GM12878 (cell line): ENCODE measurements around the gene NRAS. TPM values are rescaled to one million over a fixed set of nuclear protein-coding genes. Genes with fewer than 3 reads are reported as not detected.

Experiments
- polyA plus RNA-seq, 11 experiments: library from polyadenylated mRNA; depleted of rRNA in 4 of 11; unstranded in 6 of 11; stranded (reverse) in 5 of 11; fragments of >200 nt; fragmentation: Nextera tagmentation in 4 of 11; fragmentation: Illumina TruSeq in 1 of 11; extraction: Ambion mirVana in 4 of 11; extraction: Trizol in 1 of 11; gene quantifications; 1 replicate in 1 of 11; 2 replicates in 10 of 11; pipeline versions ENCODE4 v1.2.1 to v1.2.3, GENCODE V29; 2011 to 2016; ENCODE audit warnings: inconsistent platforms in 2 of 11, missing spikeins in 2 of 11, low read depth in 1 of 11
- small RNA-seq: library from RNA; depleted of rRNA; stranded (forward); fragments of <200 nt; gene quantifications from one replicate; pipeline ENCODE3, GENCODE V24; 2014
- total RNA-seq, 4 experiments: library from RNA; depleted of rRNA in 3 of 4; stranded (reverse); fragments of >200 nt in 3 of 4; fragmentation: Illumina TruSeq in 1 of 4; extraction: Trizol in 1 of 4; gene quantifications; 2 replicates each; pipeline versions ENCODE4 v1.2.1 to v1.2.3, GENCODE V29; 2013 to 2021

Gene NRAS
- total and polyA plus RNA-seq, 10 of the 15 experiments (the other 5 are each of a cell fraction or from before 2014, with no cell fraction given) = 31.7 to 73.2 (median 66.2) TPM

Small RNA genes lying within 50 kb of the gene (small RNA-seq; reads per million reads assigned to genes)
- not detected for gene RN7SL432P
- gene RNY1P13 = not detected

Other genes with a start within 250 kb of the NRAS start
- gene TRIM33, start 205.6 kb downstream of the NRAS start, total RNA-seq (2014; rRNA removed) = 27.7 and 40.3 TPM in 2 replicates
- 28.2 and 36.1 TPM in 2 replicates for gene TRIM33, start 205.6 kb downstream of the NRAS start, total RNA-seq (2014; rRNA removed; fragmentation: Illumina TruSeq; extraction: Trizol)
- gene TRIM33, start 205.6 kb downstream of the NRAS start, total RNA-seq (2021) = 24.9 and 28.7 TPM in 2 replicates
- 32.7 and 35.6 TPM in 2 replicates for gene TRIM33, start 205.6 kb downstream of the NRAS start, polyA plus RNA-seq (2011; rRNA removed)
- gene TRIM33, start 205.6 kb downstream of the NRAS start, polyA plus RNA-seq (2014; fragmentation: Illumina TruSeq; extraction: Trizol) = 27.3 and 36.5 TPM in 2 replicates
- 10 to 100 TPM in 1 of 2 experiments, 1 to 10 TPM in 1; 9.0 to 10.6 TPM for gene TRIM33, start 205.6 kb downstream of the NRAS start, polyA plus RNA-seq (2014; fragmentation: Nextera tagmentation; extraction: Ambion mirVana)
- 16.8 and 23.4 TPM in 2 replicates for gene TRIM33, start 205.6 kb downstream of the NRAS start, polyA plus RNA-seq (2014; rRNA removed)
- gene TRIM33, start 205.6 kb downstream of the NRAS start, polyA plus RNA-seq (2016; fragmentation: Nextera tagmentation; extraction: Ambion mirVana) = 10 to 100 TPM; 12.8 to 16.6 TPM
- gene BCAS2, start 135.2 kb downstream of the NRAS start, total RNA-seq (2014; rRNA removed) = 37.3 and 41.8 TPM in 2 replicates
- 58.3 and 60.2 TPM in 2 replicates for gene BCAS2, start 135.2 kb downstream of the NRAS start, total RNA-seq (2014; rRNA removed; fragmentation: Illumina TruSeq; extraction: Trizol)
- 35.5 and 38.7 TPM in 2 replicates for gene BCAS2, start 135.2 kb downstream of the NRAS start, total RNA-seq (2021)
- 49.1 and 88.5 TPM in 2 replicates for gene BCAS2, start 135.2 kb downstream of the NRAS start, polyA plus RNA-seq (2011; rRNA removed)
- 61.2 and 77.9 TPM in 2 replicates for gene BCAS2, start 135.2 kb downstream of the NRAS start, polyA plus RNA-seq (2014; fragmentation: Illumina TruSeq; extraction: Trizol)
- 100 to 1,000 TPM; 121 to 129 TPM for gene BCAS2, start 135.2 kb downstream of the NRAS start, polyA plus RNA-seq (2014; fragmentation: Nextera tagmentation; extraction: Ambion mirVana)
- 39.6 and 45.1 TPM in 2 replicates for gene BCAS2, start 135.2 kb downstream of the NRAS start, polyA plus RNA-seq (2014; rRNA removed)
- 100 to 1,000 TPM in 1 of 2 experiments, 10 to 100 TPM in 1; 99.6 to 105 TPM for gene BCAS2, start 135.2 kb downstream of the NRAS start, polyA plus RNA-seq (2016; fragmentation: Nextera tagmentation; extraction: Ambion mirVana)
- gene DENND2C, start 46.7 kb downstream of the NRAS start, total RNA-seq (2014; rRNA removed) = 0.06 TPM in 1 of 2 replicates, not detected in the other
- 0.04 and 0.09 TPM in 2 replicates for gene DENND2C, start 46.7 kb downstream of the NRAS start, total RNA-seq (2014; rRNA removed; fragmentation: Illumina TruSeq; extraction: Trizol)
- 0.08 TPM in 1 of 2 replicates, not detected in the other for gene DENND2C, start 46.7 kb downstream of the NRAS start, total RNA-seq (2021)
- 0.01 and 0.09 TPM in 2 replicates for gene DENND2C, start 46.7 kb downstream of the NRAS start, polyA plus RNA-seq (2011; rRNA removed)
- 0.08 and 0.10 TPM in 2 replicates for gene DENND2C, start 46.7 kb downstream of the NRAS start, polyA plus RNA-seq (2014; fragmentation: Illumina TruSeq; extraction: Trizol)
- gene DENND2C, start 46.7 kb downstream of the NRAS start, polyA plus RNA-seq (2014; fragmentation: Nextera tagmentation; extraction: Ambion mirVana) = not detected
- 0.03 and 0.06 TPM in 2 replicates for gene DENND2C, start 46.7 kb downstream of the NRAS start, polyA plus RNA-seq (2014; rRNA removed)
- gene DENND2C, start 46.7 kb downstream of the NRAS start, polyA plus RNA-seq (2016; fragmentation: Nextera tagmentation; extraction: Ambion mirVana) = under 1 TPM in 1 of 2 experiments, not detected in 1; 0.07 TPM
- not detected in 2 replicates for gene AMPD1, start 21.2 kb downstream of the NRAS start, total RNA-seq (2014; rRNA removed)
- not detected in 2 replicates for gene AMPD1, start 21.2 kb downstream of the NRAS start, total RNA-seq (2014; rRNA removed; fragmentation: Illumina TruSeq; extraction: Trizol)
- gene AMPD1, start 21.2 kb downstream of the NRAS start, total RNA-seq (2021) = not detected in 2 replicates
- not detected in 2 replicates for gene AMPD1, start 21.2 kb downstream of the NRAS start, polyA plus RNA-seq (2011; rRNA removed)
- gene AMPD1, start 21.2 kb downstream of the NRAS start, polyA plus RNA-seq (2014; fragmentation: Illumina TruSeq; extraction: Trizol) = 0.12 TPM in 1 of 2 replicates, not detected in the other
- not detected for gene AMPD1, start 21.2 kb downstream of the NRAS start, polyA plus RNA-seq (2014; fragmentation: Nextera tagmentation; extraction: Ambion mirVana)
- gene AMPD1, start 21.2 kb downstream of the NRAS start, polyA plus RNA-seq (2014; rRNA removed) = 0.14 TPM in 1 of 2 replicates, not detected in the other
- under 1 TPM in 1 of 2 experiments, not detected in 1; 0.30 TPM for gene AMPD1, start 21.2 kb downstream of the NRAS start, polyA plus RNA-seq (2016; fragmentation: Nextera tagmentation; extraction: Ambion mirVana)
- 263 and 310 TPM in 2 replicates for gene CSDE1, start 41.2 kb upstream of the NRAS start, total RNA-seq (2014; rRNA removed)
- gene CSDE1, start 41.2 kb upstream of the NRAS start, total RNA-seq (2014; rRNA removed; fragmentation: Illumina TruSeq; extraction: Trizol) = 390 and 393 TPM in 2 replicates
- 389 and 404 TPM in 2 replicates for gene CSDE1, start 41.2 kb upstream of the NRAS start, total RNA-seq (2021)
- 294 and 451 TPM in 2 replicates for gene CSDE1, start 41.2 kb upstream of the NRAS start, polyA plus RNA-seq (2011; rRNA removed)
- 321 and 392 TPM in 2 replicates for gene CSDE1, start 41.2 kb upstream of the NRAS start, polyA plus RNA-seq (2014; fragmentation: Illumina TruSeq; extraction: Trizol)
- 100 to 1,000 TPM; 130 to 143 TPM for gene CSDE1, start 41.2 kb upstream of the NRAS start, polyA plus RNA-seq (2014; fragmentation: Nextera tagmentation; extraction: Ambion mirVana)
- 160 and 185 TPM in 2 replicates for gene CSDE1, start 41.2 kb upstream of the NRAS start, polyA plus RNA-seq (2014; rRNA removed)
- 100 to 1,000 TPM; 226 to 229 TPM for gene CSDE1, start 41.2 kb upstream of the NRAS start, polyA plus RNA-seq (2016; fragmentation: Nextera tagmentation; extraction: Ambion mirVana)
- 67.0 and 71.3 TPM in 2 replicates for gene SIKE1, start 63.9 kb upstream of the NRAS start, total RNA-seq (2014; rRNA removed)
- gene SIKE1, start 63.9 kb upstream of the NRAS start, total RNA-seq (2014; rRNA removed; fragmentation: Illumina TruSeq; extraction: Trizol) = 34.3 and 35.6 TPM in 2 replicates
- gene SIKE1, start 63.9 kb upstream of the NRAS start, total RNA-seq (2021) = 43.3 and 45.1 TPM in 2 replicates
- gene SIKE1, start 63.9 kb upstream of the NRAS start, polyA plus RNA-seq (2011; rRNA removed) = 47.7 and 78.7 TPM in 2 replicates
- gene SIKE1, start 63.9 kb upstream of the NRAS start, polyA plus RNA-seq (2014; fragmentation: Illumina TruSeq; extraction: Trizol) = 23.3 and 27.7 TPM in 2 replicates
- gene SIKE1, start 63.9 kb upstream of the NRAS start, polyA plus RNA-seq (2014; fragmentation: Nextera tagmentation; extraction: Ambion mirVana) = 10 to 100 TPM; 10.4 to 12.8 TPM
- 51.6 and 55.3 TPM in 2 replicates for gene SIKE1, start 63.9 kb upstream of the NRAS start, polyA plus RNA-seq (2014; rRNA removed)
- gene SIKE1, start 63.9 kb upstream of the NRAS start, polyA plus RNA-seq (2016; fragmentation: Nextera tagmentation; extraction: Ambion mirVana) = 10 to 100 TPM; 59.0 to 60.3 TPM
- not detected in 2 replicates for gene SYCP1, start 138.1 kb upstream of the NRAS start, total RNA-seq (2014; rRNA removed)
- not detected in 2 replicates for gene SYCP1, start 138.1 kb upstream of the NRAS start, total RNA-seq (2014; rRNA removed; fragmentation: Illumina TruSeq; extraction: Trizol)
- not detected in 2 replicates for gene SYCP1, start 138.1 kb upstream of the NRAS start, total RNA-seq (2021)
- not detected in 2 replicates for gene SYCP1, start 138.1 kb upstream of the NRAS start, polyA plus RNA-seq (2011; rRNA removed)
- not detected in 2 replicates for gene SYCP1, start 138.1 kb upstream of the NRAS start, polyA plus RNA-seq (2014; fragmentation: Illumina TruSeq; extraction: Trizol)
- not detected for gene SYCP1, start 138.1 kb upstream of the NRAS start, polyA plus RNA-seq (2014; fragmentation: Nextera tagmentation; extraction: Ambion mirVana)
- not detected in 2 replicates for gene SYCP1, start 138.1 kb upstream of the NRAS start, polyA plus RNA-seq (2014; rRNA removed)
- not detected for gene SYCP1, start 138.1 kb upstream of the NRAS start, polyA plus RNA-seq (2016; fragmentation: Nextera tagmentation; extraction: Ambion mirVana)